NOMO-1 treated with DMSO at 0.1 percent for 48 hours (cell line): Measurements from ENCODE around the gene CADM3.

ENCODE experiments used
- DNase-seq: peaks from one replicate; lab custom pipeline; 2025; ENCODE audit not compliant: unreplicated experiment; lab: John Stamatoyannopoulos, UW

The CADM3 gene

DNA sequence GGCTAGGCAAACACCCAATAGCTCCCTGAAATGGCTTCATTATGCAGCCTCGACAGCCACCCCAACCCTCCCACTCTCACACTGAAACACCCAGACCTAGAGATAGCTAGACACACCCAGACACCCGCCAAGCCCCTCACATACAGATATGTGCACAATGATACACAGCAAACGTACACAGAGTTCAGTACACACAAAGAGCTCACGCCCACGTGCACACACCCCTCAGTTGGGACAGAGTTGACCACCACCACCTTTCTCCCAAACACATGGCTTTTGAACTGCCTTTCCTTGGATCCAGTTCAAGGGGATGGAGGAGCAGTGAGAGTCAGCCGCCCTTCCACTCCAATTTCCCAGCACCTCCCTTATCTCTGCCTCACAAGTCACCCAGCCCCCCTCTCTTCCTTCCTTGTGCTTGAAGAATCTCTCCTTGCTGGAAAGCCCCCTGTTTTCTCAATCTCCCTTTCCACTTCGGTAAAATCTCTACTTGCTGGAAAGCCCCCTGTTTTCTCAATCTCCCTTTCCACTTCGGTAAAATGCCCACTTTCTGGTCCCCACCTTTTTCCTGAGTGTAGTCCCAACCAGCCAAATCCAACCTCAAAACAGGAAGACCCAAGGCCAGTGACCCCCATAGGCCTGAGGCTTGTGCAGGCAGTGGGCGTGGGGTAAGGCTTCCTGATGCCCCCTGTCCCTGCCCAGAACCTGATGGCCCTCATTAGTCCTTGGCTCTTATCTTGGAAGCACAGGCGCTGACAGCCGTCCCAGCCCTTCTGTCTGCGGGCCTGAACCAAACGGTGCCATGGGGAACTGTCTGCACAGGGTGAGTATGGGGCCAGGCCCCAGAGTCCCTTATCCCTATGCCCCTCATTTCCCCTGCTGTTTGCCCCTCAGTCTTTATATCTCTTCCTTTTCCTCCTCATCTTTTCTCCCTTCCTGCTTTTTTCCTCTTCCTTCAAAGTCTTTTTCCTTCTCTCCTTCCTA is 33.0 kb downstream of the CADM3 start, which contains the start of gene ACKR1:
Gene ACKR1 (plus strand): TSS at position 715 of the 981 bp plus-strand sequence. CDS start 85 bp downstream, at position 800.
- no peak for DNase-seq

DNA sequence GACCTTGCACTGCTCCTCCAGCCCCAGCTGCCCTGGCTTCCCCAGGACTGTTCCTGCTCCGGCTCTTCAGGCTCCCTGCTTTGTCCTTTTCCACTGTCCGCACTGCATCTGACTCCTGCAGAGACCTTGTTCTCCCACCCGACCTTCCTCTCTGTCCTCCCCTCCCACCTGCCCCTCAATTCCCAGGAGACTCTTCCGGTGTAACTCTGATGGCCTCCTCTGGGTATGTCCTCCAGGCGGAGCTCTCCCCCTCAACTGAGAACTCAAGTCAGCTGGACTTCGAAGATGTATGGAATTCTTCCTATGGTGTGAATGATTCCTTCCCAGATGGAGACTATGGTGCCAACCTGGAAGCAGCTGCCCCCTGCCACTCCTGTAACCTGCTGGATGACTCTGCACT is 33.8 kb downstream of the CADM3 start:
- DNase-seq: no peak

DNA sequence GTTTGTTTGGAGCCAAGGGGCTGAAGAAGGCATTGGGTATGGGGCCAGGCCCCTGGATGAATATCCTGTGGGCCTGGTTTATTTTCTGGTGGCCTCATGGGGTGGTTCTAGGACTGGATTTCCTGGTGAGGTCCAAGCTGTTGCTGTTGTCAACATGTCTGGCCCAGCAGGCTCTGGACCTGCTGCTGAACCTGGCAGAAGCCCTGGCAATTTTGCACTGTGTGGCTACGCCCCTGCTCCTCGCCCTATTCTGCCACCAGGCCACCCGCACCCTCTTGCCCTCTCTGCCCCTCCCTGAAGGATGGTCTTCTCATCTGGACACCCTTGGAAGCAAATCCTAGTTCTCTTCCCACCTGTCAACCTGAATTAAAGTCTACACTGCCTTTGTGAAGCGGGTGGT is 34.7 kb downstream of the CADM3 start:
- no peak for DNase-seq

DNA sequence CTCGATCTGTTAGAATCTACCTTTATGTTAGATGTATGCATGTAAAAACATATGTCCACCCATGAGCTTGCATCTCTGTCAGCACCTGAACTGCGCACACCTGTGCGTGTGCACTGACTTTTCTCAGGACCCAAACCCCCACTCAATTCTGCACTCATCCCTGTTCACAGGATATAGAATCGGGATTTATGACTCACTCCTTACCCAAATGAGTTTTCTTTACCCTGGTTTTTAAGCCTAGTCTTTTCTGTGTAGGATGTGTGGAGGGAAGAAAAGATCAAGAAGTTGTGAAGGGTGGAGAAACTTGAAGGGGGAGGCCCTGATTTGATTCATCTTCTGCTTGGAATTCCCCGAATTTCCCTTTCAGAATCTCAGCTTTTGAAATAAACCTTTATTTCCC is 35.7 kb downstream of the CADM3 start:
- no peak for DNase-seq

DNA sequence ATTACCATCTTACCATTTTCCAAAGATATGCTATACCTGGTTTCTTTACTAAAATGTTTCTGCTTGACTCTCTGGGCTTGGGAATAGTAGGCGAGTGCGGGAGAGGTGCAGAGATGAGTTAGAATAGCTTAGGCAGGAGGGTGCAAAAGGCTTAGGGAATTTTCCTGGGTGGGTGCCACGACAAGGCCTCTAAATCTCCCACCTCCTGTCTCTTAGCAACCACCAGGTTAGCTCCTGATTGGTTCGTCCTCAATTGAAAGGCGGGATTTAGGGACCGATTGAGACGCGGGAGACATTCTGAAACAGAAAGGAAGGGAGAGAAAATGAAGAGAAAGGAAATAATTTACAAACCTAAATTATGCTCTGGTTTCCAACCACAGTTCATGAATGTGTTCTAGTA is 36.4 kb downstream of the CADM3 start:
- DNase-seq: no peak

DNA sequence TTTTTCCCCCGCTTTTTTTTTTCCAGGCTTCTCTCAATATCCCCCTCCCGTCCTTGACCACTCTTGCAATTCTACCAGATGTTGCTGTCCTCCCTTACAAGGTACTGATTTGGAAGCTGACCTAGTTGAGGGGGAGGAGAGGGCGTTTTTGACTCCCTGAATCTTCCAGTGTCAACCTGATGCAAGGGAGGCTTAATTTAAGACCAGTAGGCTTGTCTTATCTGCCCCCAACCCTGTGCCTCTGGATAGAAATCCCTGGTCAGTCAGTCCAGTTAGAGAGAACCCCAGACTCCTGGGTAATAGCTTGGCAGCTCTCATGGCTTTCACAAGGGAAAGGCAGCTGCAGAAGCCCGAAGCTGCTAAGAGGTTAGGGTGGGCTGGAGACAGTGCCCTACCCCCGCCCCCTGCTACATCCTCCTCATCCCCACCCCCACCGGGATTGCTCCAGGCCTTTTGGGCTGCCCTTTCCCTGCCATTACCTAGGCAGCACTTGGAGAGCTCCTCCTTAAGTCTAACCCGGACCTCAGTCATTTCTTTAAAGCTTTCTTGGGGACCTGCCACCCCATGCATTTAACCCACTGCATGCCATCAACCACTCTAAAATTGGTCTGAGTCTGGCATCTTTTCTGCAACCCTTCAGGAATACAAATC is 36.9 kb downstream of the CADM3 start:
- DNase-seq: no peak

DNA sequence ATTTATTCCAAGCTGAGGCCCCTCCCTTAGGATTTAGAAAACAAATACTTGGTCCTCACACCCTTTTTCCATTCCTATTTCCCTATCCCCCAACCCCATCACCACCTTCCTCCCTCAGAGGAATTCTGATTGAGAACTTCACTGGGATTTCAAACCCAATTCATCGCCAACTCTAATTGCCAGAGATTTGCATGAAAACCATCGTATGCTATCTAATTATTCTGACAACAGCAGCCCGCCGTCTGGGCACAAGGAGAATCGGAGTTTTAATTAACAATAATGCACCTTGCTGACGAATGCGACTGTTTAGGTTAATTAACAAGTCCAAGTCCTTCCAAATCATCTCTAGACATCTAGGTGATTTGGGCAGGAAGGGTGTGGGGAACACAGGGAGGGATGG is 37.6 kb downstream of the CADM3 start:
- DNase-seq: no peak

DNA sequence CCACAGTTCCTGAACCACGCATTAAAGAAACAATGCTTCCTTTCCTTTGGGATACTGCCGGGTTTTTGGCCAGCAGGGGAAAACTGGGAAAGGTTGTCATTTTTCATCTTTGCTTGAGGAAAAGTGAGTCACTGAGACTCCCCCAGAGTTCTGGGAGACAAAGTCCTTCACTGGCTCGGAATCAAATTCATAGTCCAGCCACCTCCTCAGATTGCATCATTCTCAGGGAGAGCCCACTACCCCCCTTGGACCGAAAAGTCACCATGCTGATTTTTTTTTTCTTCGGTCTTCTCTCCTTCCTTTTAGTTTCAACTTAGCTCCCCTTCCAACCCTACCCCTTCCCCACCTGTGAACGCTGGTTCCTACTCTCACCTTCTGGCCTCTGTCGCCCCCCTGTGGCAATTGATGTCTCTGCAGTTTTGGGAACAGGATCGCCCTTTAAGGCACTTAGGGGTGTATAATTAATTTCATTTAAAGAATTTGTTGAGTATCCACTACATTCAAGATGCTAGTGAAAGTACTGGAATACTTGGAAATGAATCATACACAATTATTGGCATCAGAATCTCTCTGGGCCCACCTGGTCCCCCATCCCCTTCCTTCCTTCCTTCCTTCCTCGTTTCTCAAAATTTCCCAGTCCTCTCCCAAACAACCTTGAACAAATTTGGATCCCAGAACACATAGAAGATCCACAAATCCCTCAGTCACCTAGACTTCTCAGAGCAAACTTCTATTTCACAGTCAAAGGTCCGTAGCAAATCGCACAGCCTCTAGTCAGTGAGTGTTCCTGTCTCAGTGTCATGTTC is 40.1 kb downstream of the CADM3 start:
- DNase-seq: peak; percentile 29

DNA sequence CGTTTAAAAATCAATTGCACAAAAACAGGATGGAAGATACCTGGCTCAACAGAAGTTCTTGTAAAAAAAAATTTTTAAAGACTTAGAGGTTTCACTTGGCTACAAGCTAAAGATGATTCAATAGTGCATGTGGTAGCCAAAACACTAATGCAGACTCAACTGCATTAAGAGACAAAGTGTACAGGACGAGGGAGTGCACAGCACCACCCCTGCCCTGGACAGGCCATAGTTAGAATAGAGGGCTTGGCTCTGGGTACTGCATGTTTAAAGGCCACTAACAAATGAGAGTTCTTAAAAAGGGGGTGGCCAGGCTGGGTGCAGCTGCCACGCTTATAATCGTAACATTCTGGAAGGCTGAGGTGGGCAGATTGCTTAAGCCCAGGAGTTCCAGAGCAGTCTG is 41.2 kb downstream of the CADM3 start:
- no peak for DNase-seq

DNA sequence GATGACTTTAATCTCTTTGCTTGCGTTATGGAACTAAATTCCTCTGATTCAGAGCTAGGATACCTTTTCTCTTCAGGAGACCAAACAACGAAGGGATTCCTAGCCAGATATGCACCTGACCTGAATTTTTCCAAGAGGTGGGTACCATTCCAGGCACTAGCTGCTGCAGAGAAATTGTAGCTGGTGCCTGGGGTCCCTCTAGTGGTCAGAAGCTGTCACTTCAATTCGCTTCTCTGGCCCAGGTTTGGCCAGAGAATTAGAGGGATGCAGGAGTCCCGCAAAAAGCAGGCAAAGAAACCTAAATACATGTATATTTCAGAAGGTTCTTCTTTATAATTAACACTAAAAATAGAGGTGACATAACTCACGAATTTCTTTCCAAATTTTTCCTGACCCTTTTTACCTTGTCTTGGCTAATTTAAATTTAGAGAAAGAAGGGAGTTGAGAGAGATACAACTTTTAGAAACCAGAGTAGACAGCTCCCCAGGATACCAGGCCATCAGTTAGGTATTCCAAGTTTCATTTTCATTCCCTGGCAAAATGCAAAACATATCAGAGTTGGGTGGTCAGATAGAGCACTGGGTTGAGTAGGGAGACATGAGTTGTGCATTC is 42.8 kb downstream of the CADM3 start:
- DNase-seq: peak; percentile 29

DNA sequence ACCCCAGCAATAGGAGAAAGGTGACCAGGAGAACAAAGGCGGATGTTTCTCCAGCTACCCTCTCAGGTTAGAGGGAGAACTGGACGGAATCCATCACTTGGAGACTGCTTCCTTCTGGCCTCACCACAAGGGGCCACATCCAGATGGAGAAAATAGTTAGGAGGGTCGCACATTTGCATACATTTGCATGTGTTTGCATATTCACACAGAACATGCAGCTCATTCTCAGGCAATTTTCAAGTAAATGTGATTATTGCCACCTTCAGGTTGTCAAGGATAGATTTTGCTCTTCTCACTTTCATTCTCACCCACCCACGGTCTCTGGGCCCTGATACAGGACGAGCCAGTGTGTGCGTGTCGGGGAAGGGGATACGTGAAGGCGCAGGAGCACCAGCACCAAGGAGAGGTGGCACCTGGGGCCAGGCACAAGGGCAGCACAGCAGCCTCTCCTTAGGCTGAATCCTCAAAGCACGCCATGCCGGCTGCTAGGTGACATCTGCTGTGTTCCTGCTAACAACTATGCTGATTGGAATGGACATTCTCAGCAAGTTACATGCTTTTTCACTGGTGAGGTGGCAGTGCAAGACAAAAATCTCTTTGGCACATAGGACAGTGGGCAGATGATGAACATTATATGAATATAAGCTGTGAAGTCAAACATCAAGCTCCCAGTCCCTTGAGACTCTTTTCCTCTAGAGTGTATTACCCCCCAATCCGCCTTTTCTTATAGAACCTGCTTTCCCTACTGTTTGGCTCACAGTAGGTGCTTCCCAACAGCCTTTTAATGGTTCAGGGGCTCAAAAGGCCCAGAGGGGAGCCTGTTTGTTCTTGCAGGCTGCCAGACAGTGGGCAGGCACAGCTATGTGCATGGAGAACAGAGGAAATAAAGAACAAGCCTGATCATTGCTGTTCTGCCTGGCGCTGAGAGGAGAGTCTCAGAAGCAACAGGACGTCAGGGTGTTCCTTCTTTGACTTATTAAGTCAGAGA is 47.5 kb downstream of the CADM3 start:
- no peak for DNase-seq

DNA sequence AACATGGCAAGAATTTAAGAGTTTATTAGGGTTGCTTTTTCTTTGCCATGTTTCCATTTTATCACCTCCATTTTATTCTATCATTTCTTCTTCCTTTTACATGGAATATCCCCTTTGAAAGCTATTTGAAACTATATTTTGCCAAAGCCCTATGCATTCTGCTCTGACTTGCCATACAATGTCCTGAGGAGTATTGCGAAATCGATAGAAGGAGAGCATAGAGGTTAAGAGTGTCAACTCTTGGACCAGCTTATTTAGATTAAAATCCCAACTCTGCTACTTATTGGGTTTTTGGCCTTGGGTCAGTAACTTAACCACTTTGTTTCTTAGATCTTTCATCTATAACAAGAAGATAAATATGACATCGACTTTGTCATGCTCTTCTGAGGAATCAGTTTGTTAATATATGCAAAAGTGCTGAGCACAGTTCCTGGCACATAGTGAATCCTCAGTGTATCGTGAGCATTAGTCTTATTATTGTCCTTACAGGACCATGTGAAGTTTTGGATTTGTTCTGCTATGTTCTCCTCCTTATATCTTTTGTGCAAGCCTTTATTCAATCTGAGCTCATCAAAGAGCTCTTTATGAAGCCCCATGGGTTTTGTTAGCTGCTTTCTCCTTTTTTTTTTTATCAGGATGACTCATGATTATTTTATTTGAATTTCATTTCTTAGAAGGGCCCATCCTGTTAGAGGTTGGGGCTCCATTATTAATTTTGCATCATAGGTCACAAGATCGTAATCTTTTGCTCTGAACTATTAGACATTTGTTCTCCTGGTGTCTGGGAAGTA is 50.9 kb downstream of the CADM3 start:
- no peak for DNase-seq

DNA sequence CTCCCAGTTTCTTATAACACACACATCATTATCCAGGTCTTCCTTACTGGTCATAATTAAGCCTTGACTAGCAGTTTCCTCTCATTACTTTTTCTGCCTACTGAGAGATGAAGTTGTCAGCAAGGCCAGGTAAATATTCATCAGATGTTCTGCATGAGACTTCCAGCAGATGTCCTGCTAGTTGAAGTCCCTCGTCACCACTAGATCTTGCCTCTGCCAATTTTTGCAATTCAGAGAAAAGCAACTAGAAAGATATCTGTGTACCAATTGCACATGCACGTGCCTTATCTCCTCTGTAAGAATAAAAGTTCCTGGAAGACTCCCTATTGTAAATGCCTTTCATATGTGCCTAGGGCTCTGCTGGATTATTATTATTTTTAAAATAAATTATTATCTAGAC is 51.6 kb downstream of the CADM3 start:
- no peak for DNase-seq

DNA sequence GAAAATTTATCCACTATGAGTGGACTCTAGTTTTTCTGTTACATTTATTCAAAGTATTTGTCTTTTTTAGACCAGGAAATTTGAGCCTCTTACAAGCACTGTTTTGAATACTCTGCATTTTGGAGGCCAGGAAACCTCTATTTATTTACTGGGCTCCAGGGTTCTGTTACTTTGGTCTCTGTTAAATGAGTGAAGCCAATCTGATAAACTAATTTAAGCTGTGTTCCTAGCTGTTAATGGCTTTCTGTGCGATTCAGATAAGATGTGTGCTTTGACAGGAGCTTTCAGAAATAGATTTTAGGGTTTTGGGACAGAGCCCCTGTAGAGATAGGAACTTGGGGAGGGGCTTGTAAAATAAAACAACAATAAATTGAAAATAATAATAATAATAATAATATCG is 57.1 kb downstream of the CADM3 start:
- no peak for DNase-seq

DNA sequence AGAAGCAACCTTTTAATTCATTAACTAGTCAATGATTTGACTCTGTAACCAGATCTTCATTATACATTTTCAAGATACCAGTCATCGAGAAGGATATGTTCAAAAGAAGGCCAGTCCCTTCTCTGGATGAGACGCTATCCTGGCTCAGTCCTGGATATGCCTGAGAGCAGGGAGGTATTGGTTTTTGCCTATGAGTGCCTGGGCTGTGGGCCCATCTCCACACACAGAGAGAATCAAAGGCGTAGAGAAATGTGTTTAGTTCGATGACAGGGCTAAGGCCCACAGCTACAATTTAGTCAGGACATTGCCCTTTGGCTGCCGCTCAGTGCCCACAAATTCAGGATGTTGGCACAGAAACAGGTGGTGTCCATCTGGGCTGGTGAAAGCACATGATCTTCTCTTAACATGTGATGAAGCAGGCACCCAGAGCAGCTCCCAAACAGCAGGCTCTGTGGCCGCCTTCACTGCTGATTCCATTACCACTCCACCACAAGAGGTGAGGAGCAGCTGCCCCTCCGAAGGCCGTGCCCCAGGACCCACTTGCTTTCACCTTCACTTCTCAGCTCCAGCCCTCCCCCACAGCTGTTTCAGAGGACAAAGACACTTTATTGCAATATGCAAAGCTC is 58.0 kb downstream of the CADM3 start:
- no peak for DNase-seq

DNA sequence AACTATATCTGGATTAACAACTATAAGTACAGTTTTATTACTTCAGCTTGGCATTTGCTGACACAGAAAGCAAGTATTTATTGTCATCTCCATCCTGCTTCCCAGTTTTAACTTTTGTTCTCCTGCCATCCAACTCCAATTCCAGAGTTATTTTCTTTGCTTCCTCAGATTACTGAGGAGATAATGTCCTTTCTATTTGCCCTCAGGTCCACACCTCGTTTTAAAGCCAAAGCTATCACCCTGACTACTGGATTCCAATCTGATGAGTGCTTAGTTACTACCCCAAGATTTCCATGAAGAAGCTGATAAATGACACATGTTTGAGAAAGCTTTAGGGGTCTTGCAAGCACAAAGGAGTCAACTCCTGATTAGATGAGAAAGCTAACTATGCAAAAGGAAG is 58.5 kb downstream of the CADM3 start:
- no peak for DNase-seq

DNA sequence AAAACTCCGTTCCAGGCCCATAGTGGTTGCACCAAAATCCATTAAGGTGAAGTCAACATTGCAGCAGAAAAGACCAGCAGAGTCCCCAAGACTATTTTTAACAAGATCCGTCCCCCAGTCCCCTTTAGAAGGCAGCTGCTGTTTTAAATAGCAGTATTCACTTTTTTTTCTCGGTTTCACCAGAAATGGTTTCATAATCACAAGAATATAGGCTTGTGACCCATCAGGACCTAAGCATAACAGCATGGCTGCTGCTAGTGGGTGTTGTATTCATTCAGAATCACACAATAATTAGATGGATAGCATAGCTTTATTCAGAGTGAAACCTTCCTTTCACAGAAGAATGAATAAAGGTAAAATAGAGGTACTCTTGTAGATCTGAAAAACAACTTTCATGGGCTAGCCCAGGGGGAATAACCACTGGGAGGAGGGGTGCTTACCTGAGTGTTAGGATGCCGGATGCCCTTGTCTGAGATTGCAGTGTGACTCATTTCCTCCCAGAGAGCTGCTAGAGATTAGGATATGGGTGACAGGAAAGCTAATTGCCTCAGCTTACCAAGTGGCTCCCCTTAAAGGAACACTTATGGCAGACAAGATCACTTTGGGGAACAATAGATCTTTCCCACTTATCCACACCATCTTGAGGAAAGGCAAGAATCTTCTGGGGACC is 68.3 kb downstream of the CADM3 start:
- no peak for DNase-seq

DNA sequence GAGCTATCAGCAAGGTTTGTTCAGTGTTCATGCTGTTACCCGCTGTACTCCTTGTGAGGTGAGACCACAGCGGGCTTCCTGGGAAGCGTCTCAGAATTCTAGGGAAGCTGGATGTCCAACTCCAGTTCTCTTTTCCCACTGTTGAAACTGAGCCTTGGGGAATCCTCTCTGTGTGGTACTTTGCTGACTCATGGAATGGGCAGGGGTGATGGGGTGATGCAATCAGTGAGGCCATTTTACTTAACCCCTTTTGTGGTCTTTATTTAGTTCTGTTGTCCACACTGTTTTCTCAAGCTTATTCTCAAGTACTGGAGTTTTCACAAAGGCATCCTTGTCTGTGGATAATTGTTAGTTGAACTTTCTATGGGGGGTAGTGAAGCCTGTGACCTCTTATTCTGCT is 75.9 kb downstream of the CADM3 start:
- no peak for DNase-seq
